KMS-11 (cell line): ENCODE measurements around the gene ATMIN.
A peak's percentile ranks its signal among the peaks of the same experiment; 100 is the strongest.

Experiments
- H2AFZ ChIP-seq: fragments of 200-600 bp; sonication (generic); 2 replicates; pipeline ENCODE4 v1.6.1; 2016; ENCODE audit warnings: antibody characterized with exemption, mixed run types, low read depth
- H3K27ac ChIP-seq: fragments of 200-600 bp; sonication (generic); 2 replicates; pipeline ENCODE4 v1.6.1; 2016; ENCODE audit warnings: mild to moderate bottlenecking, mixed run types
- H3K27me3 ChIP-seq: fragments of 200-600 bp; sonication (generic); 2 replicates; pipeline ENCODE4 v1.6.1; 2017; ENCODE audit warnings: mild to moderate bottlenecking, low read depth, mixed run types, moderate library complexity; ENCODE audit not compliant: insufficient read depth
- H3K36me3 ChIP-seq: fragments of 200-600 bp; sonication (generic); 2 replicates; pipeline ENCODE4 v1.6.1; 2017; ENCODE audit warnings: mild to moderate bottlenecking, mixed run types; ENCODE audit not compliant: insufficient read depth
- H3K4me1 ChIP-seq: fragments of 200-600 bp; sonication (generic); 2 replicates; pipeline ENCODE4 v1.6.1; 2016; ENCODE audit warnings: mild to moderate bottlenecking, low read depth, mixed run types; ENCODE audit not compliant: poor library complexity, severe bottlenecking
- H3K4me2 ChIP-seq: fragments of 200-600 bp; sonication (generic); 2 replicates; pipeline ENCODE4 v1.7.0; 2016; ENCODE audit warnings: mild to moderate bottlenecking, mixed run types
- H3K4me3 ChIP-seq: fragments of 200-600 bp; sonication (generic); IDR thresholded peaks from 2 replicates; pipeline ENCODE4 v1.6.1; 2017; ENCODE audit warnings: low read depth, low read length, mixed read lengths; ENCODE audit not compliant: insufficient read depth
- H3K79me2 ChIP-seq: fragments of 200-600 bp; sonication (generic); 2 replicates; pipeline ENCODE4 v1.6.1; 2016; ENCODE audit warnings: low read depth, mixed run types; ENCODE audit not compliant: insufficient read depth
- H3K9ac ChIP-seq: fragments of 200-600 bp; sonication (generic); 2 replicates; pipeline ENCODE4 v1.6.1; 2016; ENCODE audit warnings: mild to moderate bottlenecking, mixed run types
- H4K20me1 ChIP-seq: fragments of 200-600 bp; sonication (generic); 2 replicates; pipeline ENCODE4 v1.6.1; 2016; ENCODE audit warnings: mild to moderate bottlenecking, mixed run types; ENCODE audit not compliant: insufficient read depth
- CTCF ChIP-seq: fragments of 200-600 bp; sonication (generic); conservative IDR thresholded peaks from 2 replicates; pipeline ENCODE4 v1.6.1; 2017; ENCODE audit warnings: low read depth, mild to moderate bottlenecking, antibody characterized with exemption, low read length, moderate library complexity, mixed read lengths

ATMIN gene

GRCh38 chr16:81095953-81096714 is 60.5 kb downstream of the ATMIN start, which contains the start of gene GCSH:
TSS of gene GCSH (minus strand) at chr16:81096395. CDS start at chr16:81096278, 117 bp downstream.
- Histone ChIP-seq H3K4me1 (peaks cover 13% of the 10 kb centered on the region), H3K36me3 (no peaks in the 10 kb centered on the region), H3K4me3 (no peak within 1 kb of the TSS), H3K4me2 (peak within 1 kb of the TSS; percentile 81), H3K27me3 (no peaks in the 10 kb centered on the region), H4K20me1 (no peaks in the 10 kb centered on the region), H3K9ac (peak within 1 kb of the TSS; percentile 75), H2AFZ (peak within 1 kb of the TSS; percentile 74), H3K79me2 (peaks cover 4% of the 10 kb centered on the region; the same call in 1 of the 2 replicates), H3K27ac (peak within 1 kb of the TSS; percentile 18; the same call in 1 of the 2 replicates)
- no peak for TF ChIP-seq CTCF

GRCh38 chr16:81096715-81097208 is 61.1 kb downstream of the ATMIN start:
- Histone ChIP-seq H3K27me3 (no peaks in the 10 kb centered on the region), H3K4me2 (peak overlapping the region; percentile 79), H3K4me1 (peaks cover 13% of the 10 kb centered on the region), H3K79me2 (peaks cover 4% of the 10 kb centered on the region; the same call in 1 of the 2 replicates), H3K36me3 (no peaks in the 10 kb centered on the region), H2AFZ (peak overlapping the region; percentile 74), H3K27ac (peak overlapping the region; percentile 2; the same call in 1 of the 2 replicates), H4K20me1 (no peaks in the 10 kb centered on the region), H3K4me3 (no peak overlapping the region), H3K9ac (peak overlapping the region; percentile 5; the same call in 1 of the 2 replicates)
- no peak for TF ChIP-seq CTCF
